DND-41 (cell line): ENCODE measurements around the gene PLCB3.

Experiments used
- EZH2 ChIP-seq: IDR thresholded peaks from 3 replicates; pipeline ENCODE4 v1.6.1; 2012; ENCODE audit warnings: borderline replicate concordance, low read depth, mild to moderate bottlenecking, moderate library complexity, low read length, inconsistent platforms; ENCODE audit not compliant: severe bottlenecking
- TF ChIP-seq, protein P1 (sequence below): IDR thresholded peaks from 2 replicates; pipeline ENCODE4 v1.5.1; 2012; ENCODE audit warnings: borderline replicate concordance, low read length, moderate library complexity, mild to moderate bottlenecking; ENCODE audit not compliant: poor library complexity, severe bottlenecking; ENCODE audit errors: extremely low read depth

DNA sequence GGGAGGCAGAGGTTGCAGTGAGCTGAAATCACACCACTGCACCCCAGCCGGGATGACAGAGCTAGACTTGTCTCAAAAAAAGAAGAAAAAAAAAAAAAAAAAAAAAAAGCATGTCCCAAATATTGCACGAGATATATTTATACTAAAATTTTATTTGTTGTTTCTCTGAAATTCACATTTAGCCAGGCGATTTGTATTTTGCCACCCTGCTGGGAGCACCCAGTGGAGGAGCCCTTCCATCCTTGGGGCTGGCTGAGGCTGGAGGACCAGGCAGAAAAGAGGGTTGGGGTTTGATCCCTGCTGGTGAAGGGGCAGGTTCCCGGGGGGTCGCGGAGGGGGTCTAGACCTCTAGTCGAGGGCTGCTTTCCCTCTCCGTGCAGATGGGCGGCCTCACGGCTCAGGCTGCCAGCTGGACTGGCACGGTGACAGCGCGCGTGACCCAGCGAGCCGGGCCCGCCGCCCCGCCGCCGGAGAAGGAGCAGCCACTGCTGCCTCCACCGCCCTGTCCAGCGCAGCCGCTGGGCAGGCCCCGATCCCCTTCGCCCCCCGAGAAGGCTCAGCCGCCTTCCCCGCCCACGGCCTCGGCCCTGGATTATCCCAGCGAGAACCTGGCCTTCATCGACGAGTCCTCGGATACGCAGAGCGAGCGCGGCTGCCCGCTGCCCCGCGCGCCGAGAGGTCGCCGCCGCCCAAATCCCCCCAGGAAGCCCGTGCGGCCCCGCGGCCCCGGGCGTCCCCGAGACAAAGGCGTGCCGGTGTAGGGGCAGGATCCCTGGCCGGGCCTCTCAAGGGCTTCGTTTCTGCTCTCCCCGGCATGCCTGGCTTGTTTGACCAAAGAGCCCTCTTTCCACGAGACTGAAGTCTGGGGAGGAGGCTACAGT lies 47.9 kb downstream of the PLCB3 start:
- no peak for TF ChIP-seq EZH2
- TF ChIP-seq, protein P1, sequence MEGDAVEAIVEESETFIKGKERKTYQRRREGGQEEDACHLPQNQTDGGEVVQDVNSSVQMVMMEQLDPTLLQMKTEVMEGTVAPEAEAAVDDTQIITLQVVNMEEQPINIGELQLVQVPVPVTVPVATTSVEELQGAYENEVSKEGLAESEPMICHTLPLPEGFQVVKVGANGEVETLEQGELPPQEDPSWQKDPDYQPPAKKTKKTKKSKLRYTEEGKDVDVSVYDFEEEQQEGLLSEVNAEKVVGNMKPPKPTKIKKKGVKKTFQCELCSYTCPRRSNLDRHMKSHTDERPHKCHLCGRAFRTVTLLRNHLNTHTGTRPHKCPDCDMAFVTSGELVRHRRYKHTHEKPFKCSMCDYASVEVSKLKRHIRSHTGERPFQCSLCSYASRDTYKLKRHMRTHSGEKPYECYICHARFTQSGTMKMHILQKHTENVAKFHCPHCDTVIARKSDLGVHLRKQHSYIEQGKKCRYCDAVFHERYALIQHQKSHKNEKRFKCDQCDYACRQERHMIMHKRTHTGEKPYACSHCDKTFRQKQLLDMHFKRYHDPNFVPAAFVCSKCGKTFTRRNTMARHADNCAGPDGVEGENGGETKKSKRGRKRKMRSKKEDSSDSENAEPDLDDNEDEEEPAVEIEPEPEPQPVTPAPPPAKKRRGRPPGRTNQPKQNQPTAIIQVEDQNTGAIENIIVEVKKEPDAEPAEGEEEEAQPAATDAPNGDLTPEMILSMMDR = no peak
